ENCODE measurements around the gene MEG3.

Gene MEG3

GRCh38 chr14:100825713-100826331, at the start of gene MEG3:
Gene MEG3, plus strand, starts transcription at chr14:100826118.
- no peak for DNase-seq

DNA sequence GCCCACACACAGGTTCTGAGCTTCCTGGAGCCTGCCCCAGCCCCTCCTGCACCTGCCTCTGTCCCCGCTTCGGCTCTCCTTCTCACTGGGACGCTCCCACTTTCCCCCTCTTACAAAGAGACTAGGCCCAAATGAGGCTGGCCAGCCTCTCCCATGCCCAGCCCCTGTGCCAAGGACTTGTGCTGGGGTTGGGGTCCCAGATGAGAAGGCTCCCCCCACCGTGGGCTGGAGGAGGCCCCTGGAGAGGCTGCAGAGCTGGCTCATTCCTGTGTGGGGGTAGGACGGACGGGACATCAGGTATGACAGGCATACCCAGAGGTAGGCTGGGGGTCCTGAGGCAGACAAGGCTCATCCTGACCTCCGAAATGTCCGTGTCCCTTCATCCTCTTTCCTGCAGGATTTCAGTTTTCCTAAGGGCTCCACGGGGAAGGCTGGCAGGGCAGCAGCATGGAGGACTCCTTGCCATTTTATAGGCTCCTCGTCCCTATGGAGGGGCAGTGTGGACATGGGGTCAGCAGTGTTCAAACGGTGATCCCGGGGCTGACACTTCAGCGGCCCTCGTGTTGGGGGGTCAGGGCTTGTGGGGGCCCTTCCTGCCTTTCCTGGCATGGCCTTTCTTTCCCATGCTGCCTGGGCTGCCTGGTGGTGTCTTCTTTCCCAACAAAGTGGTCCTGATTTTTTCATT, 49.1 kb upstream of the MEG3 start:
- DNase-seq, result no peak

- DNase-seq, result no peak
Observed at GRCh38 chr14:100777366-100777817, 48.5 kb upstream of the MEG3 start.

DNA sequence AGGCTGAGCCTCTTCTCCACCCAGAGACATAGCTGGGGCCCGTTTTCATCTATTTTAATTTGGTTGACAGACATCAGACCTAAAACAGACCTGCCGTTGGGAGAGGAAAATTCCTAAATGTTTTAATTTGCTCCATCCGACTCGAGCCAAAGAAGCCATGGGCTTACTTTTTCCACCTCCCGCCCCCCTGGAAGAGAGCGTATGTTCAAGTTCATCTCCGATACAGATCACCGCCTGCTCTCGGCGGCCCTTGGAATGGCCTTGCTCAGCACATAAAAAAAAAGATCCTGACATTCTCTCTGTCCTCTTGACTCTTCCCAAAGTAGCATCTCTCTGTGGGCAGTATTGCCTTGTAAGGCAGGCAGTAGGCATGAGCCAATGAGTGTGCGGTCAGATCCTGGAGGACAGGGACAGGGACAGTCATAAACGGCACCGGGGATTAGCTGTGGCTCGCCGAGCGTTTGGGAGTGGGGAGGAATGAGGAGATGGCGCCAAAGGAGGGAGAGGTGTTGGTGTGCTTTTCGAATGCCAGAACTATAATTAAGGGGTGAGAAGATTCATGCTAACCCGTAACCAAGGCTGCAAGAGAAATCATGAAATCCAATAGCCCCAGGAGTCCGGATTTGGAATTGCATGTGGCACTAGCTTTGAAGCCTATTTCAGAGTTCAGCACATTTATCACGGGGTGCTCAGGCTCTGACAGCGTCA, 47.9 kb upstream of the MEG3 start:
- DNase-seq, result no peak

DNA sequence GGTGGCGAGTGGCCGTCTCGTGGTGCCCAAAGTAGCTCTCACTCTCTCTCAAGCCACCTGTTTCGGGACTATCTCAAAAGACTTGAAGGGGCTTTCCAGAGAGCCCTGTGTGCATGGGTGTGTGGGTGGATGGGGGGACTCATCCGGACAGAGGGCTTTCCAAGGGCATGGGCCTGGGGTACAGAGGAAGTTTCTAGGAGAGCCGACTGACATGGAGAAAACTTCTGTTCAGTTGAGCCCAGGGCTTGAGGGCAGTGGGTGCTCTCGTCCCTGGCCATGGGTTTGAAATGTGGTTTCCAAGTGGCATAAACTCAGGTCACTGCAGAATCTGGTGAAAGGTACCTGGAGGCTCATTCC, 47.4 kb upstream of the MEG3 start:
- DNase-seq, result no peak

- no peak for DNase-seq
Observed at GRCh38 chr14:100778951-100779690, 46.8 kb upstream of the MEG3 start.

- no peak for DNase-seq
Observed at GRCh38 chr14:100779691-100780080, 46.2 kb upstream of the MEG3 start.

DNA sequence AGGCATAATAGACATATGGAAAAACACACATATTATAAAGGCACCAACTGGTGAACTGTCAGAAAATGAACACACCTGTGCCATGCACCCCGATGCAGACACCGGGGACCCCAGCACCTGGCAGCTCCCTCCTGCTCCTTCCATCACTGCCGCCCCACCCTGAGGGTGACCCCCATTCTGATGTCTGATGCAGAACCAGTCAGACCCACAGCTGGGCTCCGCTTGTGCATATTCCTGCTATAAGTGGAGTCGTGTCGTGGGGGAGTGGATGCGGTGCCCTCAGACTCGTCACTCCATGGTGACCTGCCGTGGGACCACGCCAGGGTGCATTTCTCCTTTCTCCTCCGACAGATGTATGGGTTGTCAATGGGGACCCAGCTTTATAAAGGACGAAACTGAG, 45.7 kb upstream of the MEG3 start:
- no peak for DNase-seq

DNA sequence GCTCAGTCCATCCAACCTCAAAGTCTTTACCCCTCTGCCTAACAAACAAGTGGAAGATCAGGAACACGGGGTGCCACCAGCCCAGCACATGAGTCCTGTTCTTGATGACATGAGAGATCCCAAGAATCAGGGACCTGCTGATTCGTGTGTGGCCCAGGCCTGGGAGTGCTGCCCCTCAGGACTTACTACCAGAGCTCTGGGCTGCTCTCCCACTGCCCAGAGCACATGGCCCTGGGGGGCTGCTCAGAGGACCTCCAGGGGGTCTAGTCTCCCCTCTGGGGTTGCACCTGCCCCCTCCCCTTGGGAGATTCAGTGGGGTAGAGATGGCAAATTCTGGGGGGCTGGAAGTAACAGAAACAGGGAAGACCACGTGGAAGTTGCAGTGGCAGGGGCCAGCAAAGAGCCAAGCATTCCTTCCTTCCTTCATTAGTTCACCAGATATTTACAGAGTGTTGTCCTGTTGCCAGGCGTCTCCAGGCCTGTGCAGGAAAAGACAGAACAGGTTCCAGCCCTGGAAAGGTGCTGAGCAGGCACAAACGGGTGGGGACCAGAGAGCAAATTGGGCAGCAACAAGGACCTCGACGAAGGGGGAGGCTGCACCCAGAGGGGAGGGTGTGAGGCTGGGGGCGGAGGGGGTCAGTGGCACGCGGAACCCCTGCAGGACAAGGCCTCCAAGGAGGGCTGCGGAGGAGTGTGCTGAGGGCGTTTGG, 45.1 kb upstream of the MEG3 start:
- no peak for DNase-seq

GRCh38 chr14:100781952-100782351, 44.0 kb upstream of the MEG3 start:
- DNase-seq, result no peak

DNA sequence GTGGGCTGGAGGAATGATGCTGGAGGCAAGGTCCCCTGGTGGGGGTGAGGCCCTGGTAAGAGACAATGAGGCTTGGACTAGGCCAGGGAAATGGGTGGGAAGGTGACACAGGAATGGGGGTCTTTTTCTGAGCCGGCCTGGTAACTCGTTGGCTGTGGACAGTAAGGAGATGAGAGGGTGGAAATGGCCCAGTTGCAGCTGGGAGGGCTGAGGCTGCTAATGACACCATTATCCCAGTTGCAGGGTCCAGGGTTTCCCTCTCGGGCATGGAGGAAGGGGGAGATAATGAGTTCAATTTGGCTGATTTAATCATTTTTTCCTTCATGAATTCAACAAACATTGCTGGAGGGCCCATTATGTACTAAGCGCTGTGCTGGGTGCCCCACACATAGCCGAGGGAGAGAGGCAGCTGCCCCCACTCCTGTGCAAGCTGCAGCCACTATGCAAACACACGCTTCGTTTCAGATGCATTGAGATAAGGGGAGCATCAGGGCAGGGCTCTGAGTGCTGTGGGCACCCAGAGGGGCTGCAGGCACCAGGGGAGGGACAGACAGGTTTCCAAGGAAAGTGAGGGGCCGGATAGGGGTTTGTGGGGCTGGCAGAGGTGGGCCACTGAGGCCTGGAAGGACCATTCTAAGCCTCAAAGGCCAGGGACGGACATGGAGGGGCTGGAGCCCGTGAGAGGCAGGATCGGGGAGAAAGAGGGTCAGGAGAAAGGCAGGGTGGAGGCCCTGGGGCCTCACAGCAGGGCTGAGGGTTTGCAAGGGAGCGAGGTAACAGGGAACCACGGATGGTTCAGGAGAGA, 43.2 kb upstream of the MEG3 start:
- no peak for DNase-seq

DNA sequence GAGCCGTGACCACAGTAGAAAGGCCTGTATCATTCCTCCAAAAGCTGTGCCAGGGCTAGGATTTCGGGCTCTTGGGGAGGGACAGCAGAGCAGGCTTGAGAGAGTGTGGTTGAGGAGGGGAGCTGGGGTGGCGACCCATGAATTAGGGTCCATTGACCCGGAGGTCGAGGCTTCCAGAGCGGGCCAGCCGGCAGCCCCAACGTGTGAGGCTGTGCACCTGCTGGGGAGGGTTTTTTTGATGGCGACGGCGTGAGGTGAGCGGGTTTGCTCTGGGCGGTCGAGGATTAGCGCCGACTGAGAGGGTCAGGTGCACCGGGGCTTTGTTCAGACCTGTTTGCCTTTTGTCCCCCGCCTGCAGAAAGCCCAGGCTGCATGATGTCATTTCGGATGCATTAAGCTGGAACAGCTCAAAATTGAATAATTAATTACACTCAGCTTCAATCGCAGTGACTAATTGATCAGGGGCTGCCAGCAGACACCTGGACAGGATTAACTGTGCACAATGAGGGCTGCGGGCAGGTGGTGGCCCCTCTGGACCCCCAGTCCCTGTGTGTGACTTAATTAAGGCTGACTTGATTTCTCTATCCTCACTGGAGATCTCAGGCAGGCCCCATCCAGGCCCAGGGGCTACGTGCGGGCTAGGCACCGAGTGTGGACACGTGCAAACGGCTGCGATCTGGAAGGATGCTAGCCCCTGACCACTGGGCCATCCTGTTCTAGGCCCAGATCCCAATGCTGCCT, 42.1 kb upstream of the MEG3 start:
- no peak for DNase-seq

DNA sequence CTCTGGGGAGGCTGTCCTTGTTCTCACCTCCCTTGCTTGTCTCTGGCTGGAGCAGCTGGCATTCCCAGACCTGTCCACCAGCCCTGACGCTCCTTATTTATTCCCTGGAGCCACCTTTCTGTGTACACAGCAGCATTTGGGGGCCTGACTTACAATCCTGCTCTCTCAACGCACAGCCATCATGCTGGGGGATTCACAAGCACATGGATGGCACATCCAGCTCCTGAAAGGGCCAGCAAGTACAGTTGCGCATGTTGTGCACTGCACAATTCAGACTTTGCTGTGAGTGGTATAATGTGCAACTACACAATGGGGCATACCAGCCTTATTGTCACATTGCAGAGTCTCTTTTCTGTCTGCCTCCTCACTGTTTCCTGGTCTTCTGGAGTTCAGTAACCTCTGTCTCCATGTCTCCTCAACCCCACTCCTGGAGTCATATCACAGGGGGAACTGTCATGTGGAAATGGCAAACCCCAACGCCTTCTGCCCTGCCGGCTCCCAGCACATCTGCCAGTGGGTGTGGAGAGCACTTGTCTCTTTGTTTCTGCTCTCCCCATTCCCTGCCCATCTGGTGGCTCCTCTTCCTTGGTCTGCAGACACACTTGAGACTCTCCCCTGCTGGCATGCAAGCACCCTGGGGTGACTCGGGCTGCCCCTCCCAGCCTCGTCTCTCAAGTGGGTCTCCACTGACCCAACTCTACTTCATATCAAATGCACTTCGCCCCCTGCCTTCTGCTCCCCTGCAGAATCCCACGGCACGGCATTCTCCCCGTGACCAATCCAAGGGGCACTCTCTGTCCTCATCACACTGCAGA, 41.2 kb upstream of the MEG3 start:
- no peak for DNase-seq

GRCh38 chr14:100785338-100785615, 40.6 kb upstream of the MEG3 start:
- no peak for DNase-seq

DNA sequence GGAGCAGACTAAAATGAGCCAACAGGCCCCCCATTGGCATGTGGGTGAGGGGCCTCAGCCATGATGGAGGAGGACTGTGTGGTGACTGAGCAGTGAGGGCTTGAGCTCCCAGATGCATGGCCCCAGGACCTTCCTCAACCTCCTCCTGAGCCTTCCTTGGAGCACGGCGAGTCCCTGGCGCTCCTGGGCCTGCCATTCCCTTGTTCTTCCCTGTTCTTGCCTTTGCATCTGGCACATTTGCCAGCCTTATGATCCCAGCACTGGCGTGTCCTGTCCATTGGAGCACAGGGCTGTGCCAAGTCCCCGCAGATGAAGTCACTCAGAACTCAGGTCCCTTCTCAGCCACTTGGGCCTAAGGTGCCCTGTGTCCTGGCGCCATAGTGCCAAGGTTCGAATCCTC, 40.3 kb upstream of the MEG3 start:
- no peak for DNase-seq

DNA sequence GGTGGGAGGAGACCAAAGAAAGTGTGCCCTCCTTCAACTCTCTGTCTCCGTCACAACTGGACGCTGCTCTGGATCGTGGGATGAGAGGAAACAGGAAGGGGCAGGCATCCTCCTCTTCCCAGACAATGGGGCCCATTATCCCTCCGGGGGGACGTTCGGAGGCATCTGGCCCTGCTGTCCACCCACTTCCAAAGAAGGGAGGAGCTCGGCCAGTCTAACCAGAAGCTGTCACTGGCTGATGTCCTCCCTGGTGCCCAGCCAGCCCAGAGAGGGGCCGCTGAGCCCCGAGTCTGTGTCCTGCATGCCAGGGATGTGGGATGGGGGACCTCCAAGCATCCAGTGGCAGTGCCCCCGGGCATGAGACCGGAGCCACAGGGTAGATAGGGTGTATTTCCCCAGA, 39.8 kb upstream of the MEG3 start:
- no peak for DNase-seq

GRCh38 chr14:100786576-100787219, 39.2 kb upstream of the MEG3 start:
- DNase-seq, result no peak

GRCh38 chr14:100787659-100788058, 38.3 kb upstream of the MEG3 start:
- DNase-seq, result no peak

DNA sequence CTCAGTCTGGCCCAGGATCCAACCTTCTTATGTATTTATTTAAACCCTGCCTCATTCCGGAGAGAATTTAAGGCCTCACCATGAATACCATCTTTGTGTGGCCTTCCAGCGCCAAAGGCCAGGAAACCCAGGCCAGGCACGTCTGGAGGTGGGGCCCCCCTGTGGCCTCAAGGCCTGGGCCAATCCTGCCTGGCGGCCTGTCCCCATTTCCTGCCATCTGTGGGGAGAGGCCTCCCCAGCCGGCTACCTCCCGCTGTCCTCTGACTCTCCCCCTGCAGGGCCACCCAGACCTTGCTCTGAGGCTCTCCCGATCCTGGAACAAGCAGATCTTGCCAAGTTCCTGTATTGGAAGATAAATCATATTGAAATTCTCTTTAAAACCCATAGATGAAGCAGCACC, 37.4 kb upstream of the MEG3 start:
- no peak for DNase-seq

DNA sequence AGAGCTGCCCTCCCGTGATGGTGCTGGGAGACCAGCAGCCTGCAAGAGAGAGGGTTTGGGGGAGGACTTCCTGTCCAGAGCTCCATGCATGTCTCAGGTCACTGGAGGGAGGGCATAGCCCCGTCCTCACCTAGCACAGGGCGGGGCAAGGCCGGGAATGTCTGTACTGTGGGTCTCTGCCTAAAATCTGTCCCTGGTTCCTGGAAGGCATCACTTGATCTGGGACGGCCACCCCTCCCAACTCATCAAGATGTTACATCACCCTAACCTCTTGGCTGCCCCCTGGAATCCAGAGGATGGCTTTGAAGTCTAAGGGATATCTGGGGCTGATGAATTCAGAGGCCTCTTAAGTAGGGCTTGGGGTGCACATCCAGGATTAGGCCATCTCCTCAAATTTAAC, 37.0 kb upstream of the MEG3 start:
- DNase-seq, result no peak
